GM08714 (cell line): ENCODE data around the gene ASB4.

Experiments
- H3K4me3 ChIP-seq: fragments of 200-500 bp; sonication (Bioruptor generic); 2 replicates; pipeline ENCODE4 v1.5.1; 2014; ENCODE audit warnings: mild to moderate bottlenecking, low read length, inconsistent platforms
- ZNF274 ChIP-seq: IDR thresholded peaks from 2 replicates; pipeline ENCODE4 v1.6.1; 2012; ENCODE audit warnings: mild to moderate bottlenecking, low read depth, low read length

Gene ASB4

DNA sequence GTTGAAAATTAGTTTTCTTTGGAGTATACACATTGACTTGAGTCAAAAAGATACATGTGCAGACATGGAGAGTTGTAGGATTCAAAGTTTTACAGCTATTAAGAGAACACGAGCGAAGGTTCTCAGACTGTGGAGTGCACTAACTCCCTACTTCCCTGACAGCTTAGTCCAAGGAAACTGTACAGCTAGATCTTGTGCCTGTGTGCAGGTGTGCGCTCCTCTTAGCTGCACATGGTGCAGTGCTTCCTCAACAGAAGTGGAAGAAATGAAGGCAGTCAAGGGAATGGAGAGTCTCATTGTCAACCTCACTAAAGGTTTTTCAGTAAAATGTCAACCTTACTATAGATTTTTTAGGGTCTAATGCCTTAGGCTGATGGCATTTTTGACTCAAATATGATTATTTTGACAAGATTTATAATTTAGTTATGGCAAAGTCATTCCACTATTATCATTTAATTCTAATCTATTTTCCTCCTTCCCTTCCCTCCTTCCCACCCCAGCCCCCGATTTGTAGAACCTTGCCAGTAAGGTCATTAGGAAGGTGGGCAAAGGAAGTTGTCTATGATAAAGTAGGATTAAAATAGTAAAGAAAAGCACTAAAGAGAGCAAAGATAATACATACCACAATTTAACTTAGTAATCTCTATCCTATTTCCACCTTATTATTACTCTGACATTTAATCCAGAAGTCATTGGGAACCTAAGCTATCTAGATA, 97.0 kb downstream of the ASB4 start:
- TF ChIP-seq ZNF274, result no peak
- no peak overlapping the region for H3K4me3 ChIP-seq

DNA sequence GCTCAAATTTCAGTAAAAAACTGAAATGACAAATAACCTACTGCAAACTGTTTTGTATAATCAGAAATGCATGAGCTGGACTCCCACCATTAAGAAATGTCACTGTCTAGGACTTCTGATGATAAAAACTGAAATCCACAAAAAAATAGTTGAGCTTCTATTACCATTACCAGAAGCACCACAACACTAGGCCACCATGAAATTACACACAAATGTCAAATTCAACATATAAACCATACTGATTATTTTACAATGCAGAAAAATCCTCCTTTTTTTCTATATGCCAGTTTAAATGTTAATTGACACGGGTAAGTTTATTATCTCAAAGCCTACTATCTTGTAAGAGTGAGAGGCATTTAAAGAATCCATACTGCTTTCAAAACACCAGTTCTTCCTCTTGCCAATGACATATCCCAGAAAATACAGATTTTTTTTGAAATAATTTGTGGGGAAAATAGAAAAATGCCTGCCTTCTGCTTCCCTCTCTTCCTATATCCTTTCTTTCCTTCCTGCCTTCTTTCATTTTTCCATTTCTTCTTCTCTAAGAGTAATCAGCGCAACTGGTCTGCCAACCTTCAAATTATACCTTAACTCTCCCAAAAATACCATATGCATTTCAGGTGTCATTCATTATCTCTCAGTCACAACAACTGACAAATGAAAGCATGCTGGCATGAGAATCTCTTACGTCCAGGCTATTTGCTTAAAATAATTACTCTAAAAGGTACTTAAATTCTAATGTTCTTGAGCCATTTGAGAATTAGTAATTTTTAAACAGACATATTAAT, 98.3 kb downstream of the ASB4 start:
- TF ChIP-seq ZNF274, result no peak
- H3K4me3 ChIP-seq, result no peak overlapping the region

DNA sequence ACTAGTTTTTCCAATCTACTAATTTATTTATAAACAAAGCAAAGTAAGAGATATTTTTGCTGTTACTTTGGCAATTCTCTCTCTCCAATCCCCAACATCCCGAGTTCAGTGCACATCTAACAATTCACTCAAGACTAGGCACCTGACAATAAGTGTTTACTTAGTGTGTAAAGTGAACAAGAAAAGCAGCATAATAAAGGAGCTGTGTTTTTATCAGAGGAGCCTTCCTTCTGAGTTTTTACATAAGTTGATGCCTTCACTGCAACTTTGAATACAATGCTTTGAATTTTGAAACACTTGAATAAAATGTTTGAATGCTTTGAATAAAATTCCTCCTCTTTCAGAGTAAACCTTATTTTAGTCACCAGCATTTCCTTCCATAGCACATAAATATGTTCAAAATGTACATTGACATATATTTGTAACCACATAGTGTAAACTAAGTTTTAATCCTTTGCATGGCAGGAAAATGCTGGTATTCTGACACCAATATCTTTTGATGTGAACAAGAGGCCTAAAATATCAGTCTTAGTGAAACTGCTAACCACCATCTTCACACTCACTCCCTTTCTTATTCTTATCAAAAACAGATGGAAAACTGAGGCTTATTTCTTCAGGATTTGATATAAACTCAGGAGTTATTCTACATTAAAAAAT, 99.2 kb downstream of the ASB4 start:
- TF ChIP-seq ZNF274, result no peak
- H3K4me3 ChIP-seq, result no peak overlapping the region

DNA sequence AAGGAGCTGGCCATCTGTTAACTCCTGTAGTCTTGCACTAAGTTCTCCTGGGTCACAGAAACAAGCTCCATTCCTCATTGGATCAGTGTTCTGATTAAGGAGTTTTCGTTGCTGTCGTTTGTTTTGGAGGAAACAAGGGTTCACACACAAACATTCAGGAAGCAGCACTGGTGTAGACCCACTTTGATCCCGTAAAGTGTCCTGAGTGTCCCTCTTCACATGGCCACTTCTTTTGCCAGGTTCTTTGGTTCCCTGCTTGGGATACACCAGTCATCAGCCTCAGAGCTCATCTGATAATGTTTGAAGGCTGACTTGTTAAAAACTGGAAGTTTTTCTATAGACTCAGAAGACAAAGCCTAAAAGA, 99.7 kb downstream of the ASB4 start:
- TF ChIP-seq ZNF274, result no peak
- H3K4me3 ChIP-seq, result no peak overlapping the region

DNA sequence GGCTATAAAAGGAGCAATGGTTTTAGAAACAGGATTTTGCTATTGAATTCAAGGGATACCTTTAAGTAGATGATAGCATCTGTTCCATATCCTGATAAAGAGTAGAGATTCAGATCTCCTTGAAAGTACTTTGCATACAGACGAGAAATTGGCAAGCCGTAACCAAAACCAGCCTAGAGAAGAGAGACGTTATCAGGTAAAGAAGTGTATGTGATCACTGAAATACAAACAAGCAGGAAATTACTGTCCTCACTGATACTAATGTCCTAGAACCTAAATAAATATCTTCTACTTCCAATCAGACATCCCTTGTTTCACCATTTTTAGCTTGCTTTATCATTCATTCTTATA, 101.2 kb downstream of the ASB4 start:
- no peak overlapping the region for H3K4me3 ChIP-seq
- no peak for TF ChIP-seq ZNF274

DNA sequence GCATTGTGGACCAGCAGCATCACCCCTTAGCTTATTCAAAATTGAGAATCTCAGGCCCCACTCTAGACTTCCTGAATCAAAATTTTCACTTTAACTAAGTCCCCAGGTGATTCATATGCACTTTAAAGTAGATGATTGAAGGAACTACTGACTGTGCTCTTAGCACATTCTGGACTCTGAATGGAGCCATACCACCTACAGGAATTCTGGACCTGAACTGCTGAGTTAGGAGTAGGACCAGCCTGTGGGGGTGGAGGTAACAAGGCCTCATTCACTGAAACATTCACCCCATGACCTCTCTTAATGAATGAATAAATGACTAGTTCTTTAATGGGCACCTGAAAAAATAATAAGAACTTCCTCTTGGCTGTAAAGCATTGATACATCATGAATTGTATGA, 103.3 kb downstream of the ASB4 start:
- no peak for TF ChIP-seq ZNF274
- H3K4me3 ChIP-seq, result no peak overlapping the region

DNA sequence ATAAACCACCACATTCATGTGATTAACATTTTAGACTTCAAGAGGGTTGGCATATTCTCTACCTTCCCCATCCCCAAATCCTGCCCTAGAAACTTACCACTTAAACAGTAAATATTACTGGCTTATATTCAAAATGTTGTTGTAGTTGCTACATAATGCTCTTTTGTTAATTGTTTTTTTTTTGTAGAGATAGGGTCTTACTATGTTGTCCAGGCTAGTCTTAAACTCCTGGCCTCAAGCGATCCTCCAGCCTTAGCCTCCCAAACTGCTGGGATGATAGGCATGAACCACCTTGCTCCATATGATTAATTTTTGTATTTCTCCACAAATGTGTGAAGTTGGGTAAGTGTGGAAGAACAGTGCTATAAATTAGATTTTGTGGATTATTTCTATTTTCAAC, 104.0 kb downstream of the ASB4 start:
- H3K4me3 ChIP-seq, result no peak overlapping the region
- no peak for TF ChIP-seq ZNF274
